ENCODE results near the gene MEMO1.
"Not testable (repeated sequence)": the region's sequence is repeated elsewhere in the genome, so short reads cannot be mapped to it uniquely, and the experiment has no call there.

Gene MEMO1

GRCh38 chr2:31958140-31958717, 52.6 kb downstream of the MEMO1 start:
- DNase-seq, result no peak

GRCh38 chr2:31957354-31958139, 53.3 kb downstream of the MEMO1 start:
- no peak for DNase-seq

- DNase-seq, result not testable (repeated sequence)
Observed at GRCh38 chr2:31956934-31957333, 53.9 kb downstream of the MEMO1 start.

- DNase-seq, result no peak
Observed at GRCh38 chr2:31956312-31956711, 54.5 kb downstream of the MEMO1 start.

GRCh38 chr2:31953095-31953494, 57.7 kb downstream of the MEMO1 start:
- not testable (repeated sequence) for DNase-seq

GRCh38 chr2:31950946-31951562, 59.8 kb downstream of the MEMO1 start:
- no peak for DNase-seq

- no peak for DNase-seq
Observed at GRCh38 chr2:31947871-31948270, 62.9 kb downstream of the MEMO1 start.

- no peak for DNase-seq
Observed at GRCh38 chr2:31946838-31947237, 64.0 kb downstream of the MEMO1 start.

- DNase-seq, result peak in 1 of 58 donors; percentile 9
Observed at GRCh38 chr2:31945572-31945935, 65.3 kb downstream of the MEMO1 start.

- no peak for DNase-seq
Observed at GRCh38 chr2:31944828-31945571, 65.8 kb downstream of the MEMO1 start.

- DNase-seq, result no peak
Observed at GRCh38 chr2:31943636-31944225, 67.1 kb downstream of the MEMO1 start.

- no peak for DNase-seq
Observed at GRCh38 chr2:31940920-31941319, 69.9 kb downstream of the MEMO1 start.

GRCh38 chr2:31937741-31938140, 73.1 kb downstream of the MEMO1 start:
- no peak for DNase-seq

GRCh38 chr2:31935370-31935769, 75.4 kb downstream of the MEMO1 start:
- no peak for DNase-seq

GRCh38 chr2:31933066-31933465, 77.7 kb downstream of the MEMO1 start:
- no peak for DNase-seq

GRCh38 chr2:31932589-31932988, 78.2 kb downstream of the MEMO1 start:
- no peak for DNase-seq

GRCh38 chr2:31931916-31932315, 78.9 kb downstream of the MEMO1 start:
- DNase-seq, result no peak

- no peak for DNase-seq
Observed at GRCh38 chr2:31925517-31925916, 85.3 kb downstream of the MEMO1 start.

GRCh38 chr2:31923662-31924061, 87.1 kb downstream of the MEMO1 start:
- DNase-seq, result no peak

GRCh38 chr2:31922542-31923408, 88.0 kb downstream of the MEMO1 start:
- DNase-seq, result no peak

GRCh38 chr2:31920962-31921361, 89.8 kb downstream of the MEMO1 start:
- no peak for DNase-seq

Data from anterior cingulate cortex (tissue), 58 donors.